MCF 10A (cell line): ENCODE measurements around the gene HIRIP3. TPM values are rescaled to one million over a fixed set of nuclear protein-coding genes. Genes with fewer than 3 reads are reported as not detected.

Experiments
- BruUV-seq: library from RNA; stranded (reverse); fragments of 400-500 nt; replicated peaks from 2 replicates; lab custom pipeline; 2021; lab: Mats Ljungman, UMichigan
- CTCF ChIA-PET: fragments of 300-600 bp; sonication (Branson Sonifier 250); formaldehyde crosslinking; extraction: SDS; loops from one replicate; lab custom pipeline; 2021; ENCODE audit warnings: antibody characterized with exemption, inconsistent platforms; lab: Yijun Ruan, JAX
- POLR2A ChIA-PET: fragments of 300-600, 350-650 bp; sonication (Branson Sonifier 250); formaldehyde crosslinking; extraction: SDS; loops from one replicate; lab custom pipeline; 2020; ENCODE audit warnings: antibody characterized with exemption, inconsistent platforms; lab: Yijun Ruan, JAX
- DNase-seq: peaks from one replicate; pipeline ENCODE4 v3.0.0-alpha.2; 2018; ENCODE audit not compliant: unreplicated experiment
- H3K27ac Mint-ChIP-seq: one replicate; pipeline ENCODE4 v1.8.0; 2022; ENCODE audit warnings: mild to moderate bottlenecking, low read depth, mixed read lengths; ENCODE audit not compliant: unreplicated experiment
- H3K27me3 Mint-ChIP-seq: one replicate; pipeline ENCODE4 v1.8.0; 2022; ENCODE audit warnings: mixed read lengths; ENCODE audit not compliant: insufficient read depth, unreplicated experiment
- H3K36me3 Mint-ChIP-seq: one replicate; pipeline ENCODE4 v1.8.0; 2022; ENCODE audit warnings: mild to moderate bottlenecking, moderate library complexity, mixed read lengths; ENCODE audit not compliant: insufficient read depth, unreplicated experiment
- H3K4me1 Mint-ChIP-seq: one replicate; pipeline ENCODE4 v1.8.0; 2022; ENCODE audit warnings: mixed read lengths; ENCODE audit not compliant: insufficient read depth, unreplicated experiment
- H3K4me3 Mint-ChIP-seq: one replicate; pipeline ENCODE4 v1.8.0; 2022; ENCODE audit warnings: mild to moderate bottlenecking, moderate library complexity, mixed read lengths; ENCODE audit not compliant: unreplicated experiment
- H3K9me3 Mint-ChIP-seq: one replicate; pipeline ENCODE4 v1.8.0; 2022; ENCODE audit warnings: mixed read lengths; ENCODE audit not compliant: unreplicated experiment
- CTCF ChIP-seq: fragments of 200-600 bp; IDR thresholded peaks from one replicate; pipeline ENCODE4 v1.8.0; 2022; ENCODE audit warnings: antibody characterized with exemption, mild to moderate bottlenecking; ENCODE audit not compliant: unreplicated experiment
- intact Hi-C: fragments of 100-400 bp; cut with micrococcal nuclease; formaldehyde crosslinking; loops from 2 replicates; pipeline ENCODE4 v1.14.1; 2022
- total RNA-seq: library from RNA; stranded (reverse); gene quantifications from 2 replicates; pipeline ENCODE4 v1.2.3, GENCODE V29; 2022

The HIRIP3 gene
- total RNA-seq, 1 experiment from 2014 or later = 20.7 TPM

GRCh38 chr16:29989111-29989858 lies 6.1 kb downstream of the HIRIP3 start:
- intact Hi-C loops = no loop called here
- CTCF ChIA-PET = interaction anchor here (0.6 to 1.4 kb wide), 2 partner anchors 14 to 19 kb away, joined by 3 to 4 read pairs; no protein-coding TSS in a partner anchor
- H3K9me3 Mint-ChIP-seq = no peaks in the 10 kb centered on the region

GRCh38 chr16:29988346-29989075 lies 6.9 kb downstream of the HIRIP3 start:
- peaks cover 50% of the 10 kb centered on the region for H3K36me3 Mint-ChIP-seq
- no peaks in the 10 kb centered on the region for H3K27me3 Mint-ChIP-seq
- H3K27ac Mint-ChIP-seq = no peak overlapping the region
- intact Hi-C loops = no loop called here
- TF ChIP-seq CTCF = no peak
- ChIA-PET POLR2A (interaction anchor here (0.7 to 1.1 kb wide), 2 partner anchors 14 to 168 kb away, joined by 3 read pairs; no protein-coding TSS in a partner anchor), CTCF (interaction anchor here (0.6 to 1.4 kb wide), 3 partner anchors 13 to 26 kb away, joined by 3 to 4 read pairs (median 3); partner anchors contain the start of gene TMEM219)
- BruUV-seq = no TSS peak
- no peak overlapping the region for H3K4me3 Mint-ChIP-seq
- no peak for DNase-seq
- H3K4me1 Mint-ChIP-seq = no peaks in the 10 kb centered on the region
- no peaks in the 10 kb centered on the region for H3K9me3 Mint-ChIP-seq

More at GRCh38 chr16:29989111-29989858, 6.1 kb downstream of the HIRIP3 start:
- POLR2A ChIA-PET = interaction anchor here (0.8 to 1.1 kb wide), 2 partner anchors 15 to 46 kb away, joined by 3 read pairs; no protein-coding TSS in a partner anchor
- no TSS peak for BruUV-seq
- TF ChIP-seq CTCF = no peak
- no peak overlapping the region for H3K4me3 Mint-ChIP-seq
- peaks cover 6% of the 10 kb centered on the region for H3K4me1 Mint-ChIP-seq
- H3K27ac Mint-ChIP-seq = no peak overlapping the region
- H3K36me3 Mint-ChIP-seq = peaks cover 42% of the 10 kb centered on the region
- H3K27me3 Mint-ChIP-seq = no peaks in the 10 kb centered on the region
- no peak for DNase-seq

GRCh38 chr16:29987371-29988085 lies 7.9 kb downstream of the HIRIP3 start:
- H3K4me3 Mint-ChIP-seq = no peak overlapping the region
- H3K27ac Mint-ChIP-seq = no peak overlapping the region
- no peaks in the 10 kb centered on the region for H3K4me1 Mint-ChIP-seq
- ChIA-PET CTCF (interaction anchor here (1.0 to 1.4 kb wide), 2 partner anchors 12 to 25 kb away, joined by 3 to 4 read pairs; partner anchors contain the start of gene TMEM219), POLR2A (interaction anchor here (0.7 kb wide), 1 partner anchor 167 kb away, joined by 3 read pairs; no protein-coding TSS in a partner anchor)
- H3K27me3 Mint-ChIP-seq = no peaks in the 10 kb centered on the region
- DNase-seq = no peak
- intact Hi-C loops = no loop called here
- no peaks in the 10 kb centered on the region for H3K9me3 Mint-ChIP-seq
- no TSS peak for BruUV-seq
- peaks cover 56% of the 10 kb centered on the region for H3K36me3 Mint-ChIP-seq
- no peak for TF ChIP-seq CTCF
